AG20443 (cell line): ENCODE measurements around the gene TEX22.

Experiments used
- DNase-seq: peaks from one replicate; pipeline ENCODE4 v3.0.0; 2012; ENCODE audit warnings: low spot score, mixed read lengths

TEX22 gene

DNA sequence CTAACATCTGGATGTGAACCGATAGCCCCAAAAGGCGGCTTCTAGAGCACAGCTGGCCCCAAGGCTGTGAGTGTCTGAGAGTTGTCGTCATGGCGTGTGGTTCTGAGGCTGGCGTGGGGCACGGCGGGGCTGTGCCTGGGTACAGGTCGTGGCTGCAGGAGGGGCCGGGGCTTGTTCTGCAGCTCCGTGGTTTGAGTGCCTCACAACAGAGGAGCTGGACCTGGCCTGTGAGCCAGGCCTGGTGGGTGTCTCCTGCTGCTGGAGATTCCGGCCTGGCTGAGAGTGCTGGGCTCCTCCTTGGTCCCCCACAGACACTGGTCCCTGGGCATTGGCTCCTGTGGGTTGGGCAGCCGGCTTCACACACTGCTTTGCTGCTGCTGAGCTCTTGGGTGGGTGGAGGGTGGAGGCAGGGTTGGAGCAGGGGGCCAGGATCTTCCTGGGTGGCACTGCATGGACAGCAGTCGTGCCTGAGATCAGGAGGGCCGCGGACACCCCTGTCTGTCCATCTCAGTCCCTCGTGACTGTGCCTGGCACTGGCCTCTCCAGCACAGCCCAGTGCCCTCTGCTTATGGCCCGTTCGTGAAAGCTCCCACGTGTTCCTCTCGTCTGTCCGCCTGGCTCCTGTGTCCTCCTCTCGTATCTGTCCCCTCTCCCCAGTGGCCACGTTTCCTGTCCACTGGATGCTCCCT, 31.8 kb upstream of the TEX22 start:
- DNase-seq, result no peak

DNA sequence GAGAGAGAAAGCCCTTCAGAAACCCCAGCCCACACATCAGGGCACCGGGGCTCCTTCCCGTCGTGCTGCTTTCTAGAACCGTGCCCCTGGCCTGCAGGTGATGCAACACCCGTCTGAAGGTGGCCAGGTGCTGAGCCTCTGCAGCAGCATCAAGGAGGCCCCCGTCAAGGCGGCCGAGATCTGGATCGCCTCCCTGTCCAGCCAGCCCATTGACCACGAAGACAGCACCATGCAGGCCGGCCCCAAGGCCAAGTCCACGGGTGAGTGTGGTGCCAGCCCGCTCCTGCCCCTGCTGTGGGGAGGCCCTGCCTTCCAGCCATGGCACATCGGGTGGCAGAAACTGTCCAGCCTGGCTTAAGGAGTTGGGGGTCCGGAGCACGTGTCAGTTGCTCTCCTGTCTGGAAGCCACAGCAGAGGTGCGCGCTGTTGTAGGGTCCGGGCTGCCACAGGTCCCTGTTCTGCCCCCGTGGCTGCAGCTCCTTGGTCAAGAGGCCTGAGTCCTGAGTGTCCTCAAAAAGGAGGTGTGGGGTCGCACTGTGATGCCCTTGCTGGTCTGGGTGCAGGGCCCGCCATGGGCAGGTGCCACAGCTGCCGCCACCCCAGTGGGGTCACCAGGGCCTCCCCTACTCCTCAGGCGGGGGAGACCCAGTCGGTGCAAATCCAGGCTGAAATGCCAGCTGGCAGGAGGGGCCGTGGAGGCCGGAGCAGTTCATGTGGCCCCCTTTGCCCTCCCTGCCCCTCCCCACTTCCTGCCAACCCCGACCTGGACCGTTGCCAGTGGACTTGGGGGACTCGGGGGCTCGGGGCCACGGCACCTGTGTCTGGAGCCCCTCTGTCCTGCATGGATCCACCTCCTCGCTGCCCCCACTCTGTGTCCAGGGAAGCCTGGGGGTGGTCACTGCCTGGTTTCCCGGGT, 31.0 kb upstream of the TEX22 start:
- DNase-seq, result no peak

DNA sequence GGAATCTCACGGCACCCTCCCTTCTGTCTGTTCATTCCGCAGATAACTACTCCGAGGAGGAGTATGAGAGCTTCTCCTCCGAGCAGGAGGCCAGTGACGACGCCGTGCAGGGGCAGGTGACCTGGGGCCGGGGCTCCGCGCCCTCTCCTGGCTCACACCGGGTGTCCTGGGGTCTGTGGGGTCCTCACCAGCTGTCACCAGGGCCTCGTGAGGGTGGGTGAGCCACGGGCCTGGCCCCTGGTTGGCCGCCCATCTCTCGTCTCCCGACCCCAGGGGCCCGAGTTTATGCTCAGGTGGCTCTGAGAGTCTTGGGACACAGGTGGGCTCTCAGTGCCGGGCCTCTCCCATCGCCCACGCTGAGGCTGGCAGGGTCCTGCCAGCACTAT, 30.3 kb upstream of the TEX22 start:
- DNase-seq, result no peak

DNA sequence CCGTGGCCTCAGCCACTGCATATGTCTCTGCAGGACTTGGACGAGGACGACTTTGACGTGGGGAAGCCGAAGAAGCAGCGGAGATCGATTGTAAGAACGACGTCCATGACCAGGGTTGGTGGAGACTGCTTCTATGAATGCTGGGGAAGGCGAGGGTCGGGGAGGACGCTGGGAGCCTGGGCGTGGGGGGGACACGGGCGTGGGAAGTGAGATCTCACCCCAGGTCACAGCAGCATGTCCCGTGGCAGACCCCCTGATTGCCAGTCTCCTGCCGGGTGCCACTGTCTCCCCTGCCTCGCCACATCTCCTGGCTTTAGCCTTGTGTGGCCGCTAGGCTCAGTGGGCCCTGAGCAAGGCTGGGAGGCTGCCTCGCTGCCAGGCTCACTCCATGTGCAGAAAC, 29.9 kb upstream of the TEX22 start:
- DNase-seq, result no peak

DNA sequence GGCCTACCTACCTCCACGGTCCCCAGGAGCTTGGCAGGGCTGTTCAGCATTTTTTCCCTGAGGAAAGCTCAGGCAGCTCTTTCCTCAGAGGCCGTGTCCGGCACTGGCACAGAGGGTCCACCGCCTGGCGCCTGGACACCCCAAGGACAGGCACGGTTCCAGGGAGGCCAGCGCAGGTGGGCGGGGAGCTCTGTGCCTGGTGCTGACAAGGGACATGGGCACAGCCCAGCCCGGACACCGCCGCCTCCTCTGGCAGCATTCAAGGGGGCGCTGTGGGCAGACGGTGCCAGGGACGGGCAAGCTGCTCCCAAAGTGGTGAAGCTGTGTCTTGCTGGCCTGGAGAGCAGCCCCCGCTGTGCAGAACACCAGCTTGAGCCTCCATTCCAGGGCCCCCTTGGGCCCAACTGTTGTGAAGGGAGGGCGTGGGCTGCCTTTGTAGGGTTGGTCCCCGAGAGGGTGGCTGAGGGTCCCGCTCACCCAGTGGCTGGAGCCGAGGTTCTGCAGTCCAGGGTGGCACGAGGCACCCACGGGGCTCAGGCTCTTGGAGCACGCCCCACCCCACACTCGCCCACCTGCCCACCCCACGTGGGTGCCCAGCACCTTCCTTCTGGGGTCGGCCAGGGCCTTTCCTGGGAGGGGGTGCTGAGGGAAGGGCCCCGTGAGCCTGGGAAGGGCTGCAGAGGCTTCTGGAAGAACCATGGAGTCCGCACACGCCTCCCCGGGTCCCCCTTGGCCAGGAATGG, 29.3 kb upstream of the TEX22 start:
- no peak for DNase-seq

DNA sequence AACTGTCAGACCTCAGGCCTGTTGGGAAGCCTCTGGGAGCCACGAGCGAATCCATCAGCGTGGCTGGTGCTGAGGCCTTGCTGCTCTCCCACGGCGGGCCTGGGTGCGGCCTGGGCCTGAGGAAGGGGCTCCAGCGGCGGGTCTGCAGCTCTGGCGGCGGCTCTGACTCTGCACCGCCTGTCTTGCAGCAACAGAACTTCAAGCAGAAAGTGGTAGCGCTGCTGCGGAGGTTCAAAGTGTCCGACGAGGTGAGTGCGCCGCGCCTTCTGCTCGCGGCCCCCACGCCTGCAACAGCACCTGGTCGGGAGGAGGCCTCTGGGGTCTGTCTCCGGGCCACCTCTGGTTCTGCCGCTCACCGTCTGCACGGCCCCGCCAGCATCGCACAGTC, 28.7 kb upstream of the TEX22 start:
- no peak for DNase-seq

DNA sequence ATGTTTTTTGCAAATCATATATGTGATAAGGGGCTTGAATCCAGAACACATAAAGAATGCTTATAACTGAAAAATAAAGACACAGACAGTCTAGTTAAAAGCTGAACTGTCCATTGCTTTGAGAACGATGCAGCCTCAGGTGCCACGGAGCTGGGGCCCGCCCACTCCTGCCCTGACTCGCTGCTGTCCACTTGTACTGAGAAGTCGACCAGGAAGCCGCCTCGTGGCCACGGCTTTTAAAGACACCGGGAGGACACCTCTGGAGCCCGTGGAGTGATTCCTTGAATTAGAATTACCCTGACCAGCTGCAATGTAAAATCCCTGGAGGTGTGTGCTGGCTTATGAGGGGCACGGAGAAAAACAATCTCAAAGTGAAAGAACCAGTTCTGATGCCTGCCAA, 23.9 kb upstream of the TEX22 start:
- no peak for DNase-seq

DNA sequence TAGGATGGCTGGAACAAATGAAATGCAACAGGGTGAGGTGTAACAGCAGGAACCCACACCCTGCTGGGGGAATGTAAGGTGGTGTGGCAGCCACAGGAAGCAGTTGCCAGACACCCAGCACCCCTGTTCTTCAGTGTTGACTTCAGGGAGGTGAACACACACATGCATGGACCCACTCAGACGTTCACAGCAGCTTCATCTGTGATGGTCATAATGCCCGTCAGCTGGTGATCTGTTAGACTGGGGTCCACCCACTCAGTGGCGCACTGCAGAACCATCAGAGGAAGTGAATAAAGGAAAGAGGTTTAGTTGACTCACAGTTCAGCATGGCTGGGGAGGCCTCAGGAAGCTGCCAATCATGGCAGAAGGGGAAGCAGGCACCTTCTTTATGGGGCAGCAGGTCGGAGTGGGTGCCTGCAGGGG, 22.7 kb upstream of the TEX22 start:
- DNase-seq, result no peak

DNA sequence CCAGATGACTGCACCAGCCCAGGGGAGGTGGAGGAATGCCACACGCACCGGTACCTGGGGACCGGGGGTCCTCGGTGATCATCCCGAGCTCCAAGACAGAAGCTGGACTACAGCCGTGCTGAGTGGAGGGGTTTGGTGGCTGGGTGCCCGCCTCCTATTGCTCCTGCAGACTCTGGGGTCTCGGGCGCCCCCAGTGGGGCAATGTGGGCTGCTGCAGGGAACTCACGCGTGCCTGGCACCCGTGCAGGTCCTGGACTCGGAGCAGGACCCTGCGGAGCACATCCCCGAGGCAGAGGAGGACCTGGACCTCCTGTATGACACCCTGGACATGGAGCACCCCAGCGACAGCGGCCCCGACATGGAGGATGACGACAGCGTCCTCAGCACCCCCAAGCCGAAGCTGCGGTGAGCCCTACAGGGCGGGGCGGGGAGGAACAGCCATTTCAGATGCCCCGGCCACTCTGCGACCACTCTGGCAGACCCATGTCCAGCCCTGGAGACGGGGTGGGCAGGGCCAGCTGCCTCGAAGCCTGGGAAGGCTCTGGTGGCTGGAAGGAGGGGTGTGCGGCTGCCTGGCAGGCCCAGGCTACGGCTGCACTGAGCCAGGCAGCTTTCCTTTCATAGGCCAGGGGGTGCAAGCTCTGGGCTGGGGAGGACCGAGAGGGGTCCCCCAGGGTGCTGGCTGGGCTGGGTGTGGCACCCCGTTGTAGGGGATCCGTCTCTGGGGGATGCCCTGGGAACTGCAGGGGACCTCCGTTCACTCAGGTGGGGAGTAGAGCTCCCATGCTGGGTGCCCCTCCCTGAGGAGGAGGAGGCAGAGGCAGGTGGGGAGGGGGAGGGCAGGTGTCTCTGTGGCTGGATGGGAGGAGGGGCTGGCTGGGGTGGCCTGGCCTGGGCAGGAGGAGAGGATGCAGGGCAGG, 21.6 kb upstream of the TEX22 start:
- no peak for DNase-seq

DNA sequence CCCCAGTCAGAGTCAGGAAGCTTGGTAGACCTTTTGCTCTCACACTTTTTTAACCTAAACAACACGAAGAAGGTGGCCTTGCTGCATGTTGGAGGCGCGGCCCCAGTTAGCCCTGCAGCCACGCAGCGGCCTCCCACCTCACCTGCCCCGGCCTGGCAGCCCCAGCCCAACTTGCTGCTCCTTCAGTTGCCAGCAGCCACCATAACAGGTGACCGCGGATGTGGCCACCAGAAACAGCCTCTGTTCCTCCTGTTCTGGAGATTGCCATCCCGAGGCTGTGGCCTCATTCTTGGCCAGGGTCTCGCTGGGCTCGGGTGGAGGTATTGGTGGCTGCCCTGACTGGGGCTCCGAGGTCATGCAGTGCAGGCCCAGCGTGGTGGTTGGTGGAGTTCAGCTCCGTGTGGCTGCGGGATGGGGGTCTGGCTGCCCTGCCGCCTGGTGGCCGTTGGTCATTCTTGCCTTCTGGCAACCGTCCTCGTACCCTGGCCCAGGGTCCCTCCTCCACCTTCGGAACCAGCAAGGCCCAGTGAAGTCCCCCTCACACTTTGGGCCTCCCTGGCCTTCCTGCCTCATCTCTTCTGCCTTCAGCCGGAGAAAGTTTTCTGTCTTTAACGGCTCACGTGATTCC, 20.7 kb upstream of the TEX22 start:
- no peak for DNase-seq

DNA sequence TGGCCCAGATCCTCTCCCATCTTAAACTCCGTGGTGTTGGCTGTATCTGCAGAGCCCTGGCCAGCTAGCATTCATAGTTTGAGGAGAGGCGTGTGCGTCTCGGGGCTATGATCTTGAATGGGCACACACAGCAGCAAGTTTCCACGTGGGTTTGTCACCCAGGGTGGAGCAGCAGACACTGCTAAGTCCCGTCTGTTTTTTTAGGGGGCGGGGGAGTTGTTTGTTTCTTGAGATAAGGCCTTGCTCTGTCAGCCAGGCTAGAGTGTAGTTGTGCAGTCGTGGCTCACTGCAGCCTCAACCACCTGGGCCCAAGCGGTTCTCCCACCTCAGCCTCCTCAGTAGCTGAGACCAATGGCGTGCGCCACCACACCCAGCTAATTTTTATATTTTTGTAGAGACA, 20.1 kb upstream of the TEX22 start:
- no peak for DNase-seq

DNA sequence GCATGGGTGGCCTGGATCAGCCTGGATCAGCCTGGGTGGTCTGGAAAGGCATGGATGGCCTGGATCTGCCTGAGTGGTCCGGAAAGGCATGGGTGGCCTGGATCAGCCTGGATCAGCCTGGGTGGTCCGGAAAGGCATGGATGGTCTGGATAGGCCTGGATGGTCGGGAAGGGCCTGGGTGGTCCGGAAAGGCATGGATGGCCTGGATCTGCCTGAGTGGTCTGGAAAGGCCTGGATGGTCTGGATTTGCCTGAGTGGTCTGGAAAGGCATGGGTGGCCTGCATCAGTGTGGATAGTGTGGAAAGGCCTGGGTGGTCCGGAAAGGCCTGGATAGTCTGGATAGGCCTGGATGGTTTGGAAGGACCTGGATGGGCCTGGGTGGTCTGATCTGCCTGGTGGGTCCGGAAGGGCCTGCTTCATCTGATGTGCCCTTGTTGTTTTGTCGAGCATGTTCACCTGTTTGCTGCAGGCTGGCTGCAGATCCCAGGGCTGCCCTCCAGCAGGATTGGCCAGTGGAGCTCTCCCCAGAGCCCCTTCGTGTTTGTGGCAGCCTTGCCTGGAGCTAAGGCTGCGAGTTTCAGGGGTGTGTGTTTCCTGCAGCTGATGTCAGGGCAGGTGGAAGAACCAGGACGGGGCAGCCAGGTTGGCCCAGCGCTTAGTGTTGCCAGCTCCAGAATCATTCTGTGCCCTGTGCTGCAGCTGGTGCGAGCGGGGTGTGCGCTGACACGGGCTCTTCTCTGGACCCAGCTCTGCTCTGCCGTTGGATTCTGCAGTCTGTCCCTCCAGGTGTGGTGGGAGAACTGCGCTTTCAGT, 19.3 kb upstream of the TEX22 start:
- no peak for DNase-seq

DNA sequence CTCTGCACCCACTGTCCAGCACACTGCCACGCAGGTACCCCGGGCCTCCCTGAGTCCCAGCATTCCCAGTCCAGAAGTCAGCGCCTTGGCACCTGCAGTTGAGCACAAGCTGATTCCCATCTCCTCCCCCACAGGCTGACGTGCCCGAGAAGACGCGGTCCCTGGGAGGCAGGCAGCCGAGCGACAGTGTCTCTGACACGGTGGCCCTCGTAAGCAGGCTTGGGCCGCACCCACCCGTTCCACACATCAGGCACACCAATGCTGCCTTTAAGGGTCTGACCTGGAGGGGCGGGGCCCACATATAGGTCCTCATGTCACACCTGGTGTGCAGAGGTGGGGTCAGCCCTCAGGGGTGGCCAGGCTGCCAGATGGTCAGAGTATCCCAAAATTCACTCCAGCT, 18.4 kb upstream of the TEX22 start:
- DNase-seq, result no peak

DNA sequence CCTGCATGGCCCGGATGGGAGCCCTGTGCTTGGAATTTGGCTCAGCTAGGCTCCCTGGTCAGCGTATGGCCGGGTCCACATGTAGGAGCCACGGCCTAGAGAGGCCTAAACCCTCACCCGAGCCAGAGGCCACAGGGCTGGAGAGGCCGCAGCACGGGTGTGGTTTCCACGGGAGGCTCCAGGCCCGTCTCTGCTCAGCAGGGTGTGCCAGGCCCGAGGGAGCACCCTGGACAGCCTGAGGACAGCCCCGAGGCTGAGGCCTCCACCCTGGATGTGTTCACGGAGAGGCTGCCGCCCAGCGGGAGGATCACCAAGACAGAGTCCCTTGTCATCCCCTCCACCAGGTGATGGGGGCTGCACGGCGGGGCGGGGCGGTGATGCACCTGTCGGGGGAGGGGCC, 17.6 kb upstream of the TEX22 start:
- DNase-seq, result no peak

DNA sequence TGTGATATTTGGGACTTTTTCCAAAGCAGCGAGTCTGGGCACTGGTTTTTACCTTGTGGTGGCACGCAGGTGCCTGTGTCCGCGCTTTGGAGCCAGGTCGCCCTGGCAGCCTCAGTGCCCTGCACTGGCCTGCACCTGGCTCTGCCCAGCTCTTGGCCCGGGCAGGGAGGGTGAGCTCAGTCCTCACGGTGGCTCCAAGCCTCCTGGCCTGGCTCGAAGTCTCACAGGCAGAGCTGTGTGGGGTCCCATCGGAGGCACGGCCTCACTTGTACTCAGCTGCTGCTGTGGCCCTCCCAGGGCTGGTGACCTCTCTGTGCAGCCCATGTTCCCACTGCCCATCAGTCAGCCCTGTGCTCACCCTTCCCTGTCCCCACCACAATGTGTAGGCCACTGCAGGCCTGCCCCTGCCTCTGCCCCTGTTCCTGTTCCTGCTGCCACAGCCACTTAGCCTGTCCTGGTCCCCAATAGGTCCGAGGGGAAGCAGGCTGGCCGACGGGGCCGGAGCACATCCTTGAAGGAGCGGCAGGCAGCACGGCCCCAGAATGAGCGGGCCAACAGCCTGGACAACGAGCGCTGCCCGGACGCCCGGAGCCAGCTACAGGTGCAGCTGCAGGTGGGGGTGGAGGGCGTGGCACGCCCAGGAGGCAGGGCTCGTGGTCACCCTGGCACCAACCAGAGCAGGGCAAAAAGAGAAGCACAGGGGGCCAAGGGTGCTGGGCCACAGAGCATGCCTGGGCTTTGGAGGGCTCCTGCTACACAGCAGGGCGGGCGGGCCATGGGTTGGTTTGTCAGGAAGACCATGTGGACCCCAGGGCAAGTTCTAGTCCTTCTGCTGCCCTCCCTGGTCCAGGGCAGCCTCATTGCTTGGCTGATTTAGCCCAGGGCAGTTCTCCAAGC, 16.6 kb upstream of the TEX22 start:
- DNase-seq, result no peak

DNA sequence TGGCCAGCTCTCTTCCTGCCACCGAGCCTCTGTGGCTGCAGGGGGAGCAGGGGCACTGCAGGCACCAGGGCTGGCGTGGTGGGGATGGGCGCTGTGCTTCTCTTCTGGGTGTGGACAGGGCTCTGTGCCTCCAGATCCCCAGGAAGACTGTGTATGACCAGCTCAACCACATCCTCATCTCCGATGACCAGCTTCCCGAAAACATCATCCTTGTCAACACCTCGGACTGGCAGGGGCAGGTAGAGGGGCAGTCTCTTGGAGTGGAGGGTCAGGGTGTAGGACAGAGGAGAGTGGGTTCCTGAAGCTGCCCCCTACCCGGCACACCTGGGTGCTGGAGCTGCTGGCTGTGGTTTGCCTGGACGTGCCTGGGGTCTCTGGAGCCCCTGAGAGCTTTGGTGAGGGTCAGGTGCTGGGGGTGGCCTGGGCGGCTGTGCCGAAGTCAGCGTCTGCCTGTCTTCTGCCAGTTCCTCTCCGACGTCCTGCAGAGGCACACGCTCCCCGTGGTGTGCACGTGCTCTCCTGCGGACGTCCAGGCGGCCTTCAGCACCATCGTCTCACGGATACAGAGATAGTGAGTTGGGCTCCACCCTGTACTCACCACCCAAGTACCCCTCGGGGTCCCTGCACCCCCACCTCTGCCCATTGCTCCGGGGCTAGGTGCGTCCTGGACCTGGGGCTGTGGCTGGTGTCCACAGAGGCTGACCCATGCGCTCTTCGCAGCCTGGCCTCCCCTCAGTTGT, 15.8 kb upstream of the TEX22 start:
- no peak for DNase-seq

DNA sequence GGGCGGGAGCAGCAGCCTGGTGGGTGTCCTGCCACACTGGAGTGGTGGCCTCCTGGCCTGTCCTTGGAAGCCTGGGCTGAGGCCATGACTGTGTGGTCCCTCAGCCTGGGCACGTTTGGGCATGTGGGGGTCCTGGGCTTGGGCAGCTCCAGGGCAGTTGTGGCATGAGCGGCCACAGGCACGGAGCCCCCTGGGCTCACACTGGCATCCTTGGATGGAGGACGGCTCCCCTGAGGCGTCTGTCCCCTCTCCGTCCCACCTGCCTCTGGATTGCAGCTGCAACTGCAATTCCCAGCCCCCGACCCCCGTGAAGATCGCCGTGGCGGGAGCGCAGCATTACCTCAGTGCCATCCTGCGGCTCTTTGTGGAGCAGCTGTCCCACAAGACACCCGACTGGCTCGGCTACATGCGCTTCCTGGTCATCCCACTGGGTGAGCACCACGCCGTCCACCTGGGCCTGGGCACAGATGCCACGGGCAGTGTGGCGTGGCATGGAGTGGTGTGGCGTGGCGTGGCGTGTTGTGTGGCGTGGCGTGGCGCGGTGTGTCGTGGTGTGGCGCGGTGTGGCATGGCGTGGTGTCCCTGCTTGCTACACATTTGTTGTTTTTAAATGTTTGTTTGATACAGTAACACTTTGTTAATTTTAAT, 15.1 kb upstream of the TEX22 start:
- no peak for DNase-seq

DNA sequence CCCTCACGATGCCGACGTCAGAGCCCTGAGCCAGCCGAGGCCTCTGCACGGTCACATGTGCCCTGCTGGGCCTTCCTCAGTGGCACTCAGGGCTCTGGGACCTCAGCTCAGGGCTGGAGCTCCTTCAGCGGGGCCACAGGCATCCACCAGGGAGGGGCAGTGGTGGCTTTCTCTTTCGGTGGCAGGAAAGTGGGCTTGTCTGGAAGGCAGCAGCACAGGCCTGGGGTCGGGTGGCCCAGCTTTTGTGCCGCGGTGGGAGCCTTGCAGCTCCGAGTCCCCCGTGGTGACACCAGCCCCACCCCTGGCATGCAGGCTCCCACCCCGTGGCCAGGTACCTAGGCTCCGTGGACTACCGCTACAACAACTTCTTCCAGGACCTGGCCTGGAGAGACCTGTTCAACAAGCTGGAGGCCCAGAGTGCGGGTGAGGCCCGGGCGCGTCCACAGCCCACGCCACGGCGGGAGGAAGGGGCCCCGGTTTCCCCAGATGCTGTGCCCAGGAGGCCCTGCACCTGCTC, 14.2 kb upstream of the TEX22 start:
- DNase-seq, result no peak
